ENCODE data around the gene PIWIL1.

PIWIL1 gene

GRCh38 chr12:130337488-130338303 is at the start of gene PIWIL1:
PIWIL1 (plus strand) TSS chr12:130337887; CDS start chr12:130342592, 4,705 bp downstream.
- DNase-seq: no peak

- DNase-seq: no peak
Measured at GRCh38 chr12:130288206-130288605, 49.5 kb upstream of the PIWIL1 start.

GRCh38 chr12:130288691-130289090 is 49.0 kb upstream of the PIWIL1 start:
- DNase-seq: no peak

GRCh38 chr12:130290114-130290513 is 47.6 kb upstream of the PIWIL1 start:
- no peak for DNase-seq

DNA sequence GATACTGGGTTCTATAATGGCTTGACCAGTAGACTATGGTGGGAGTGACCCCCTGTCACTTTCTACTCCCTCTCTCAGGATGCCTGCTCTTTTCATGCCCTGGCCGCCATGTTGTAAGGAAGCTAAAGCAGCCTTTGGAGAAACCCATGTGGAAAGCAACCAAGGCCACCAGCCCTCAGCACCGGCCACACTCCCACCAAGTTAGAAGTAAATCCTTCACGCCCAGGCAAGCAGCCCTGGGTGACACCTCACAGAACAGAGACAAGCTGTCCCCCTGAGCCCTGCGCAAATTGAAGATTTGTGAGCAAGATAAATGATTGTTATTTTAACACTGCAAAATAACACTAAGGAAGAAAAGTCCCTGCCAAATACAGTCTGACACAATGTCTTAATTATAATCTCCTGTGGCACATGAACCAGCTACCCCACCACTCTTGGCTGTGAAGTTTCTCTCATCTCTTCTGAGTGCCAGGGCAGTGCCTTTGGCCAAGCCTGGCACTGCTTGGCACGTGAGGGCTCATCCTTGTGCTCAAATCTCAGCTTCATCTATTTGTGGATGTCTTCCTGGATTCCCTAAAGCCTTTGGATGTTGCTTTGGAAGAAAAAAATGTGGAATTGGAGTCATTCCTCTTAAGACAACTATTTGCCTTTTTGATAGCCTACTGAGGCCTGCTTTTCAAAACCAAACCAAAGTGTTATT is 39.2 kb upstream of the PIWIL1 start:
- no peak for DNase-seq

DNA sequence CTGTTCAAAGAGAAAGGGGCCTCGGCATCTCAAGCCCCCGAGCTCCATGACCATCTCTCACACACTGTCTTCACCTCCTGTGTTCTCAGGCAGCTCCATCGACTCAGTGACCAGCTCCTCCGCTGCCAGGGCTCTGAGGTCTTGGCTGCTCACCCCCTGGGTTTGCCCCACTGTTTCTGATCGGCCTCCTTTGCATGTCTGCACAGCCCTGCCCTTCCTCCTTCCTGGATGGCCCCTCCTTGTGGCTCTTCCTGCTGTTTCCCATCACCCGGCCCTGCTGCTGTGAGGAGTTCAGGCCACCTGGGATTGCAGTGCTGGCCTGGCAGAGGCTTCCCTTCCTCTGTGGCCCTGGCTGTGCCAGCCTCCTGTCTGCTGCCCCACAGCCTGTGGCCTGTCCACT is 38.1 kb upstream of the PIWIL1 start:
- DNase-seq: no peak

DNA sequence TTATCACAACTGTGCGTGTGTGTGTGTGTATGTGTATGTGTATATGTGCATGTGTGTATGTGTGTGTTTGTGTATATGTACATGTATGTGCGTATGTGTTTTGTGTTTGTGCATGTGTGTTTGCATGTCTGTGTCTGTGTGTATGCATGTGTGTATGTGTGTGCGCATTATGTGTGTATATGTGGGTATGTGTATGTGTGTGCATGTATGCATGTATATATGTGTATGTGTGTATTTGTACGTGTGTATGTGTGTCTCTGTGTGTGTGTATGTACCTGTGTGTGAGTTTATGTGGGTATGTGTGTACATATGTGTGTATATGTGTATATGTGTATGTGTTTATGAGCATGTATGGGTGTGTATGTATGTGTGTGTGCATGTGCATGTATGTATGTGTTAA is 37.6 kb upstream of the PIWIL1 start:
- no peak for DNase-seq

DNA sequence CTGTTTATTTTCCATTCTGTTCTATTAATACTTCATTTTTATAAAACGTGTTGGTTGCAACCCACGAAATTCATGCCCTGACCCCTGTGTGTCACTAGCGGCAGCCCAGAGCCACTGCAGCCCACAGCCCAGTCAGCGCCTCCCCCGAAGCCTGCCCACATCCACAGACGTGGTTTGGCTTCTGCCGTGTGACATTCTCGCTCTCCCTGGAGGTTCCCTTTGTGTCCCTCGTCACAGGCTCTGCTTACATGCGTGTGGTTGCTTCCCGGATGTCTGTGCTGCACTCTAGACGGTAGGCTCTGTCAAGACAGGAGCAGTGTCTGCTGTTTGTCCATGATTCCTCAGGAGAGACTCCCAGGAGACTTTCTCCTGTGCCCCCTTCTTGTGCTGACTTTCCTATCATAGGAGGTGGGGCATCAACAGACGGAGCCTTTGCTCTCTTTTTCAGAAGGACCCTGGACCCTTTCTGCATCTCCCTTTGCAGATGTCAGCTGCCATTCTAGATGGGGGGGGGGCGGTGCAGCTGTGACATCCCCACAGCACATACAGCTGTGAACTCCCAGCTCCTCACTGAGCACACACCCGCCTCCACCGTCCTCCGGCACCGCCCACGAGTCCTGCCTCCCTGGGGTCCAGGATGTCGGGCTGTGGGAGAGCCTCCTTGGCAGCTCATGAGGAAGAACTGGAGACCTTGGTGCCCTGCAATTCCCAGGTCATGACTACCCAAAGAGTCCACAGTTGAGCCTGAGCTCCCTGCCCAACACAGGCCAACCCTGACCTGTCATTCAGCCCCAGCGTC is 36.8 kb upstream of the PIWIL1 start:
- no peak for DNase-seq

GRCh38 chr12:130301559-130301958 is 36.1 kb upstream of the PIWIL1 start:
- DNase-seq: no peak

DNA sequence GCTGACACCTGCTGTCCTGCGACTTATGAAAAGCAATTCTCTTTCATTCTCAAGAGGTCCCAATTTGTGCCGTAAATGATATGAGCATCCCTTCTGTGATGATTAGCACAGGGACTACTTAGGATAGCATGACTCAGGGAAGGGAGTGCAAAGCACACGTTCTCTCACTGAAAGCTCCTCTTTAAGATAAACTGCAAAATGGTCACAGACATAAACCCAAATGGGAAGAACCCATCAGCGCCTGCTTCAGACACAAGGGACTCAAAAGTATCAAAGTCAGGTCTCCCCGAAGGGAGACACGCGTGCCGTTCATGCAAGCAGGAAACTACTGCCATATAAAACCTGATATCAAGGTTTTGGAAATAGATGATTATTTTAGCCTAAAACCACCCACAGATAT is 33.9 kb upstream of the PIWIL1 start:
- DNase-seq: no peak

DNA sequence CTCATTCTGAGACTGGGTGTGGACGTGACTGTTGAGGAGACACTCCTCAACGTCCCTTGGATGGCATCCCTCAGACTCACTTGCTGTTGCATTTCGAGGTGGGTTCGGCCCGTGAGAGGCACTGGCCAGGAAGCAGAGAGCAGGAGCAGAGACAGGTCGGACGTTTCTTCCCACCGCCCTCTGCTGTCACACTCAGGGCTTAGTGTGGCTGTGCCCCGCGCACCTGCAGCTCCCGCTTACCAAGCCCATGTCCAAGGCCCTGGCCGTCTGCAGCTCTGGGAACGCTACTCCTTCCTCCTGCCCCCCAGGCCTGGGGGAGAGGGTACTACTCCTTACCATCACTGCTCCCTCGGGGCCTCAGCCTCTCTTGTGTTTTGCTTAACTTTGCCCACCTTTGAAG is 29.8 kb upstream of the PIWIL1 start:
- no peak for DNase-seq

GRCh38 chr12:130308393-130308792 is 29.3 kb upstream of the PIWIL1 start:
- DNase-seq: no peak

DNA sequence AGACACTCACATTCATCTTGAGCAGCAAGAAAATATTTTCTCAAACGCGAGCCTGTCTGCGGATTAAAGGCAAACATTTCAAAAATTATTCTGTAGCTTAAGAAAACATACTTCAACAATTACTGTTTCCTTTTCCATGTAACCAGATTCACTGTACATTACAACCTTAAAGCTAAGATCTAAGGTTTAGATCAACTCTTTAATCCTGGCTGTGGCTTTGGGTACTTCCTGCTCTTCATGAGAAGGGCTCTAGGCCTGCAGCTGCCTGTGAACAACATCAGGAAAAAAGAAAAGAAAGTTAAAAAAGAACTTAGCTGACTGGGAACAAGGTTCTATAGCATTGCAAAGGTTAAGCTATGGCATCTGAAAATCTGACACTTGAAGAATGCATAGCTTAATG is 21.4 kb upstream of the PIWIL1 start:
- DNase-seq: no peak

DNA sequence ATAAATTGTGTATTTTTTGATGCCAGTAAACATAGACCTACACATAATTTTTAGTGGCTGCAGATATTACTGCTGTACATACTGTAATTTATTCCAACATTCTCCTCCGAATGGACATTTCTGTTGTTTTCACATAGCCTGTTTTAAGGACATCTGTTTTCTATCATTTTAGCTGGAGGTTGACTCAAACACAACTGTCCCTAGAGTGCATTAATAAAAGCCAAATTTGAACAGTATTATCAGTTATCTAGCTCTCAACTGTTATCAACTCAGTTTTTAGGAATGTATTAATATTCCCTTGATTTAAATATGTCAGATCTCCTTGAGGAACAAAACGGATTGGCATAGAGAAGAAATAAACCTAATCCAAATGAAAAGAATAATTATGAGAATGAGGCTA is 17.2 kb upstream of the PIWIL1 start:
- DNase-seq: no peak

GRCh38 chr12:130322263-130322662 is 15.4 kb upstream of the PIWIL1 start:
- DNase-seq: no peak

DNA sequence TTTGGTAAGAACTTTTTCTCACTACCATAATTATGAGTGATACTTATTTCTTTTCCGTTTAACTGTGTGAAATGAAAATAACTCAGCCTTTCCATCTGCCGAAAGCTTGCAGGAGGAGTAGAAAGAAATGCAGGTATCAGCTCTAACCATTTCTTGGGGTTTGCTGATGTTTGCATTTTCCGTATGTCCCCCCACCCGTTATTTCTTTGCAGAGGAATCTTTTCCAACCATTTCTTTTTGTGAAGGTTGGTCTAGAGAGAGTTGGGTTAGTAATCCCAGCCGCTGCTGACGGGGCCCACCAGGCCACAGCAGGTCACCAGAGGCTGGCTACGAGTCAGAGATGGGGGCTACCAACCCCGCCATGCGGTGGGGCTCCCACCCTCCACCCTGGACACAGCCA is 7.0 kb upstream of the PIWIL1 start:
- DNase-seq: no peak

DNA sequence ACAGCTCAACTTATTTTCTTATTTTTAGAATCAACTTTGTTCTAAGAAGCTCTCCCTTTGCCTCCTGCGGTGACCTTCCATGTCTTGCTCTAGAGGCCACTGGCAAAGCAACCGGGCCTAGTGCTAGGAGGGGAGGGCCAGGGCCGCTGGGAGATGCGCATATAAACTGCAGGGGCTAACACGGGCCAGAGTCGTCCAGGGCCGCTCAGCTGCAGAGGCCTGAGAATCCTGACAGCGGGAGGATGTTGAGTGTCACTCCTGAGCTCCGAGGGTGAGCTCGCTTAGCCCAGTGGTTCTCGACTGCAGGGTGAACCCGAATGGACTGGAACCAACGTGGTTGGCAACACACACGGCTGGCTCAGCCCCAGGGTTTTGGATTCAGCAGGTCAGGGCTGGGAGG is 6.5 kb upstream of the PIWIL1 start:
- DNase-seq: no peak

DNA sequence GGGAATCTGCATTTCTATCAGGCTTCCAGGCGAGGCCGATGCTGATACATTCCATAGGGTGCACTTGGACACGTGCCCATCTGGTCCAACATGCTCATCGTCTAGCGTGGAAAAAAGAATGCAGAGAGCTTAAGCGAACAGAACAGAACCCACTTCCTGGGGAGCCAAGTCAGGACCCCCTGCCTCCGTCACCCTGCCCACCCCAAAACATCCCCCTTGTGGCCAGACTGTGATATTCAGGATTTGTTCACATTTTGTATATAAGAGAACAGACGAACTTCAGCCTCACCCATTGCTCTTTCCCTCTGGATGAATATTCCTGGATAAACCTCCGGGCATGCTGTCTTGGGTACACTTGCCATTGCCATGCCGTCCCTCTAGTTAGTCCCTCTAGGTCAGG is 4.3 kb upstream of the PIWIL1 start:
- DNase-seq: no peak

DNA sequence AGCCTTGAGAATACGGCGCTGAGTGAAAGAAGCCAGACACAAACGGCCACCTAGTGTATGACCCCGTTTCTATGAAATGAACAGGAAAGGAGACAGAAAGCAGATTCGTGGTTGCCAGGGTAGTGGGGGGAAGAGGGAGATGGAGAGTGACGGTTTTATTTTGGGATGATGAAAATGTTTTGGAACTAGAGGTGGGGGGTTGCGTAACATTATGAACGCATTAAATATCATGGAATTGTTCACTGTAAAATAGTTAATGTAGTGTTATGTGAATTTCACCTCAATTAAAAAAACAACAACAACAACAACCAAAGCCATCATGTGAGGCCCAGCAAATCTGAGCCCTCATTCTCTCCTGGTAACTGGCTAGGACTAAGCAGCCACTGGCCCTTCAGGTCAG is 3.3 kb upstream of the PIWIL1 start:
- DNase-seq: no peak

GRCh38 chr12:130334937-130335336 is 2.8 kb upstream of the PIWIL1 start:
- DNase-seq: no peak

DNA sequence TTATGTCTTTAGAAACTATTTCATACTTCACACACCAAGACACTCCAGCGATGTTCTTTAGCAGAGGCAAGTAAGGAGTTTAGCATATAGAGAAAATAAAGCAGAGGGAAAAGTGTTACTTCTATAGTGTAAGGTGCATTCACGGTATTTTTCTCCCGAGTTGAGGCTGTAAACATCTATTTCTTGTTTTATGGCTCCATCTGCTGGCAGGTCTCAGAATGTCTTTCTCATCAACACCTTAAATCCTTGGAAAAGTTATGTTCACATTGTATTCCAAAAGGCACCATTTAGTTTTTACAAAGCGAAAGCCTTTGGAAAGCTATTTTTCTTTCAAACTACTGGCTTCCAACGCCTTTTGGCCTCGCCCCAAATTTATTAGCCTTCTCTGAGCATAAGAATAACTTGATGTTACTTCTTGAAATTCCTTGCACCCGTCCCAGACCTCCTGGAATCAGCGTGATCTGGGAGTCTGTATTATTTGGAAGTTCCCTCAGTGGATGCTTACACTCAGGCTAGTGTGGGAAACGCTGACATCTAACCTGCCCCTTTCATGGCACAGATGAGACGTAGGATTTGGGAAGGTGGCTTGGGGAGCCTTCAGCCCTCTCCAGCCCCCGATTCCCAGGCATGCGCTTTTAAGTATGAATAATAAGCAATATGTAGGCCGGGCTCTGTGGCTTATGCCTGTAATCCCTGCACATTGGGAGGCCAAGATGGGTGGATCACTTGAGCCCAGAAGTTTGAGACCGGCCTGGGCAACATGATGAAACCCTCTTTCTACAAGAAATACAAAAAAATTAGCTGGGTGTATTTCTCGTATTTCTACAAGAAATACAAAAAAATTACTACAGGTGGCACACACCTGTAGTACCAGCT is 1.9 kb upstream of the PIWIL1 start:
- peak; percentile 55 for DNase-seq

DNA sequence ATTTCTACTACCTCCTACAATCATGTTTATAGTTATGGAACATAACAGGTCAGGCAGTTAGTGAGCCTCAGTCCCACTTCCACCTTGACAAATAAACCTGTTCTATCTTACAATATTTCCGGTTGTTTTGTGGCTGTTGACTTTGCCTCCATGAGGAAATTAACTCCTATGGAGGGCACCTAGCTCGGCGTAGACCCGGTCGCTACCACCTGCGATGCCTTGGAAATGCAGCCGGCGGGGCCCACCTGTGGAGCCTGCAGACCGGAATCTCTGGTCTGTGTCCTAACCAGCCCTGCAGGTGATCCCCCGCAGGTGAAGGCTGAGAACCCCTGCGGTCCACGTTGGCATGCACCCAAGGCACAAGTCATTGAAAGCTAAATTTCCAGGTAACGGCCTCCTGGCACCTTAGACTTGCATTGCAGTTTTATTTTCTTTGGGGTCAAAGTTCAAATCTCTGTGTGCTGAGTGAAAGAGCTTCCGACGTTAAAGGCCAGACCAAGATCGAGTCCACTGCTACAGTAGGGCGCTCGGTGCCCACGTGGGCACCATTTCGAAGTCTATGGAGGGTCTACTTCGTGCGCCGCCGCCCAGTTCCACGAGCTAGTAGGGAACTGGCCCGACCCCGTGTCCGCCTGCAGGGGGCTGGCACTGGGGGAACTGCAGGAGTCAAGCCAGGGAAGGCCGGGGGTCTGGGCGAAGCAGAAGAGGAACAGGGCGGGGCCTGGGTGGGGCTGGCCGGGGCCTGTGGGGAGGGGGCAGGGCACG is 782 bp upstream of the PIWIL1 start:
- no peak for DNase-seq
